Stimulated activated naive CD4-positive, alpha-beta T cell (primary cell): ENCODE results near the gene CARD9.
"Not testable (repeated sequence)": the region's sequence is repeated elsewhere in the genome, so short reads cannot be mapped to it uniquely, and the experiment has no call there.

Experiments
- DNase-seq, 6 experiments: peaks; one replicate each; lab custom pipeline; 2025; lab: John Stamatoyannopoulos, UW

The CARD9 gene

DNA sequence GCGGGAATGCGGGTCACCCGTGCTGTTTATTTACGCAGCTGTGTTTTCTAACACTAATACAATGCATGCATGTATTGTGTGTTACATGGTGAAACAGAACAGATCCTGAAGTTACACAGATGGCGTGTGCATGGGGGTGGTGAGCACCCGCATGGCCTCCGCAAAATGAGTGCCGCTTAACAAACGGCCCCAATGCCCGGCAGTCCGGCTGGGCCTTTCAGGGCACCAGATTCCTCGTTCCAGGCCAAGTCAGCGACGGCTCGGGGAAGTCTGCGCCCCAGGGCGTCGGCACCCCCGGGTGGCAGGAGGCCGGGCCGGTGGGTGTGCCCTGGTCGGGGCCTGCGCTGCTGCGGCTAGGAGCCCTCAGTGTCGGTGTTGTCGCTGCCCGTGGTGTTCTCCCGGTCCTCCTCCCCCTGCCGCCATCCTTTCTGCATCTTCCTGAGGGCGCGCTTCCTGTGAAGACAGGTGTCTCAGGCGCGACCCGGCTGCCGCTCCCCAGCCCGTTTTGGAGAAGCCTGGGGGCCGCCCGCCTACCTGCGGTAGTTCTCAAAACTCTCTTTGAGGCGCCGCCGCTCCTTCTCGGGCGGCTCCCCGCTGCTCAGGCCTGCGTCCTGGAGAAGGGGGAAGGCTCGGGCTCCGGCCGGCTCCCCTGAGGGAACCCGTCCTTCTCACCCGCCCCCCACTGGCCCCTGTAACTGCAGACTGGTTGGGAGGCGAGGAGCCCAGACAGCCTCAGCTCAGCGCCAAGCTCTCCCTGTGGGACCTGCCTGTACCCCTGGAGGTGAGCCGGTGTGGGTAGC is 9.3 kb downstream of the CARD9 start:
- DNase-seq, result peak in 1 of 6 experiments; percentile 10

GRCh38 chr9:136363106-136363948 is 10.1 kb downstream of the CARD9 start, which contains the start of gene DNLZ:
Gene DNLZ, minus strand, starts transcription at chr9:136363744. Its CDS starts 30 bp downstream, at chr9:136363714.
- peak; percentile 80 to 96 (median 90) for DNase-seq

DNA sequence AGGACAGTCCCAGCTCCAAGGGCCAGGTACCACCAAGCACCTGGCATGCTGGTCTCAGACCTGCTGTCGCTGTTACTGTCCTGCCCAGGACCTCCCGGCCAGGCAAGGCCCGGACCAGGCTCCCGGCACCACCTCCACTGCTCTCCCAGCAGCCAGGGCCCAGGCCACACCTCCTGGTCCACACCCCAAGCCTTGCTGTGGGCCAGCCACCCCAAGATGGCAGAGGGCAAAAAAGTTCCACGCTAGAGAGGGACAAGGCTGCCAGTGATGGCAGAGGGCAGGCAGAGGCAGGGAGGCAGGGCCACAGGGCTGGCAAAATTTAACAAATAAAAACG is 11.1 kb downstream of the CARD9 start:
- no peak for DNase-seq

DNA sequence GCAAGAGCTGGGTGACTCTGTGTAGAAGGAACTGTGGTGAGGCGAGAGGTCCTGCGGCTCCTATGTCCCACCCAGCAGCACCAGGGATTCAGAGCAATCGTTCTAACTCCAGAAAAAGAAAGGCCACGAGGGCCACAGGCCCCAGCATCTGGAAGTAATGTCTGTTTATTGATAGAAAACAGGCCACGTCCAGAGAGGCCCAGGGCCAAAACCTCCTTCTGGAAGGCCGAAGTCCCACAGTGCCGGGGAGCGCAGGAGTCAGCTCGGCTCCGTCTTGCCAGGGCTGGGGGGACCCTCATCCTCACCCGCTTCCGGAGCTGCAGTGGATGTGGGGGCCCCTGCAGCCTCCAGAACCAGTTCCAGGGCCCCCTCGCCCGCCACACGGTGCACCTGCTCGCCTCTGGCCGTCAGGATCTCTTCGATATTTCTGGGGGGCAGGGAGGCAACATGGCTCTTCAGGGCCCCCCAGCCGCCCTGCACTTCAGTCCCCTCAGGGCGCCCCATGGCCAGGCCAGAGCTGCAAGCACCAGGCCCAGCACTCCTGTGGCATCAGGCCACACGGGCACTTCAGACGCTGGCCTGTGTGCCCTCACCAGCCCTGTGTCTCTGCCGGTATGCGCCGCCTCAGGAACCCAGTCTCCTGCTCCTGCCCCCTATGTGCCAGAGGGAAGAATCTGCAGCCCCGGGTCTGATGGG is 11.6 kb downstream of the CARD9 start:
- DNase-seq, result no peak

DNA sequence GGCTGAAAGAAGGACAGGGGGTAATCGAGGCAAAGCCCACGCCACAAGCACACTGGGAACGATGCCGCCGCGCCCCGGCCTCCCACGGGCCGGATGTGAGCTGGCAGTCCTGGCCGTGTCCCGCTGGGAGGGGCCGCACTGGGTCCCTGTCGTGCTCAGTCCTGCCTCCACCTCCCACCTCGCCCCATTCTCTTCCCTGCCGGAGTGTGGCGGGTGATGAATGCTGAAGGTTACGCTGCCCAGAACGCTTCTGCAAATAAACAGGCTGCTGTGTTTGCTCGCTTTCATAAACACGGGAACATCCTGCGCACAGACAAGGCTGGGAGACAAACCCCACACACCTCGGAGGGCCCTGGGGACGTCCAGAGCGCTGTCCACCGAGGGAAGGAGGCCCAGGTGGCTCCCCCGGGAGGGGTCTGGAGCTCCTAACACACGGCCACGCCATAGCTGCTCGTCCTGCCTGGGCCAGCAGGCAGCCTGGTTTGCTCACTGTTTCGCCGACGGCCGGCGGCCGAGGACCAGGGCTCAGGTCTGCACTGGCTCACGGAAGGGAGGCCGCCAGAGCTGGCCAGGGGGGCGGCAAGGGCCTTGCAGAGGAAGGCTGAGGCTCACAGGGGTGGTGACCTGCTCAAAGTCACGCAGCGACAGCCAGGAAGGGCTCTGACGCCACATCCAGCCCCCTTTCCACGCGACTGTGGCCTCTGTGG is 12.3 kb downstream of the CARD9 start:
- no peak for DNase-seq

DNA sequence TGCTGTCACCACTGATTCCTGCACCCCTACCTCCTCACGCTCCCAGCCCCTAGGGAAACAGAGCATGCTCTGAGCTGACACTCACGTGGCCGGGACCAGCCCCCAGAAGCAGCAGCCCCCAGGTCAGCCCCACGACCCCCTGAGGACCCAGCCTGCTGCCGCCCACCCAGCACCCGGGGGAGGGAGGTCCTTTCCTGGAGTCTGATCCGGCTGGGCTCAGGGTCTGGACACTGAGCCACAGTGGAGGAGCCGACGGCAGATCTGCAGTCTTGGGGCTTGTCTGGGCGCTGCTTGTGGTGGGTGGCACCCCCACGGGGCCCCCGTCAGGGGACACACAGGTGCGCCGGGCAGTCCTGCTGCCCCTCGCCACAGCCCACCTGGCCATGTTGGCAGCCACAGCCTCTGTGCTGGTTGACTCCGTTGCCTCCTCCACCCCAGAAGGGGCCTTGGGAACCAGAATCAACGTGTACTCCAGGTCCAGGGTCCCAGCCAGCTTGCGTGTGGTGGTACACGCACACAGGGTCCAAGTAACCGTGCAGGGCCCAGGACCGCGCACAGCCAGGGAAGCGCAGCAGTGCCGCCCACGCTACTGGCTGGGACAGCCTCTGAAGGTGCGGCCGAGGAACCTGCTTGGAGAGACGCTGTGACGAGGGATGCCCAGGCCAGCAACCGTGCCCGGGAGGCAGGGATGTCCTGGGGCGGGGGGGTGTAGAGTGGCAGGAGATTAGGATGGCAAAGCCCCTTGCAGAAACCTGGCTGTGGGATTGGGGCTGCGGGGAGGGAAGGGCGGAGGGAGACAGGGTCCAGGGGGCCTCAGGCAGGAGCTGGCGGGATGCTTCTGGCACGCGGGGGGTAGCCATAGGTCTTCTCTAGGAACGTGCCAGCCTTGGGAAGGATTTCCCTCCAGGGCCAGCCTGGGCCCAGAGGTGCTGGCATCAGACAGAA is 13.4 kb downstream of the CARD9 start:
- no peak for DNase-seq

DNA sequence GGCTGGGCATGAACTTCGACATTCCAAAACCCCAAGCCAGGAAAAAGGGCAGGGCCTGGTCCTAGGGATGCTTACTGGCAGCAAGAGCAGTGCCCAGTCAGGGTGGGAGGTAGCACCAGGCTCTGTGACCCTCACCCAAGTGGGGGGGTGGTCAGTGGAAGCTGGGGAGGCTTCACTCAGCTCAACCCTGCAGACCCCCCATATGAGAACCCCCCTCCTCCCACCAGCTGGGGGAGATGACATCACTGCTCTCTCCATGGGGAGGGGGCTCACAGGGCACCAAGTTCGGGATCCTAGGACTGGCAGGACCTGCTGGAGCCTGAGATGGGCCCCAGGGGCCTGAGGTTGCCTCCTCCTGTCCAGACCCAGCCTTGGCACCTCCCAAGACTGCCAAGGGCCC is 14.6 kb downstream of the CARD9 start:
- no peak for DNase-seq

DNA sequence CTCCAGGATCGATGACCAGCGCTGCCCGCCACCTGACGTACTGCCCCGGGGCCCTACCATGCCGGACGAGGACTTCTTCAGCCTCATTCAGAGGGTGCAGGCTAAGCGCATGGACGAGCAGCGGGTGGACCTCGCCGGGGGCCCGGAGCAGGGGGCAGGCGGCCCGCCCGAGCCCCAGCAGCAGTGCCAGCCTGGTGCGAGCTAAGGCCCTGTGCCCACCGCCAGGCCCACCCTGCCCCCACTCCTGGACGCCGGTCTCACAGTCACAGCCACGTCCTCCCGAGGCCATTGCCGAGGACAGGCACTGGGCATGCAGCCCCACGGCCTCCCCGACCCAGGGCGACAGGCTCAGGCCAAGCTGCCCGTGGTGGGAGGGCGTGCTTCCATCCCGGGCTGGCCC is 15.5 kb downstream of the CARD9 start:
- DNase-seq, result no peak

- no peak for DNase-seq
Observed at GRCh38 chr9:136357202-136357725, 16.2 kb downstream of the CARD9 start.

DNA sequence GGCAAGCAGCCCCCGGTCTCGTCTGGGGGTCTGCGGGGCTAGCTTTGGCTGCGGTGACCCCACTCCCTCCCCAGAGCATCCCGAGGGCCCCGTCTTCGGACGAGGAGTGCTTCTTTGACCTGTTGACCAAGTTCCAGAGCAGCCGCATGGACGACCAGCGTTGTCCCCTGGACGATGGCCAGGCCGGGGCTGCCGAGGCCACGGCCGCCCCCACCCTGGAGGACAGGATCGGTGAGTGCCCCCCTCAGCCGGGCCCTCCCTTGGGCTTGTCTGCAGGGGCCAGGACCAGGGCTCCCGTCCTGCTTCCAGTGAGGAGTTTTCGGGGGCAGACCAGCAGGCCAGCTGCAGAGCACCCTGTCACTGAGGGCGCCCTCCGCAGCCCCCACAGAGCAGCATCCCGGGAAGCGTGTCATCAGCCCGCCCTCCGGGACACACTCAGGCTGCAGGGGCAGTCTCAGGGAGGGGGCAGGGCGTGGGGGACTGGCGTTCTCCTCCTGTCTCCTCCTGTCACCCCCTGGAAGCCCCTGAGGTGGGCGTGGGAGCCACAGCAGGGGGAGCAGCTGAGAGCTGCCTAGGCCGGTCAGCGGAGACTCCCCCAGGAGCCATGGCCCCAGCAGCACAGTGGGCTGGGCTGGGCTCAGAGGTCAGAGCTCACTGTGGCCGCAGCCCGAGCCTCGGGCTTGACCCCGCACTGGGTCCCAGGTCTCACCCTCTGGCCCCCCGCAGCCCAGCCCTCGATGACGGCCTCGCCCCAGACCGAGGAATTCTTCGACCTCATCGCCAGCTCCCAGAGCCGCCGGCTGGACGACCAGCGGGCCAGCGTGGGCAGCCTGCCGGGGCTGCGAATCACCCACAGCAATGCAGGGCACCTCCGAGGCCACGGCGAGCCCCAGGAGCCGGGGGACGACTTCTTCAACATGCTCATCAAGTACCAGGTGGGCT is 17.6 kb downstream of the CARD9 start:
- DNase-seq, result no peak

DNA sequence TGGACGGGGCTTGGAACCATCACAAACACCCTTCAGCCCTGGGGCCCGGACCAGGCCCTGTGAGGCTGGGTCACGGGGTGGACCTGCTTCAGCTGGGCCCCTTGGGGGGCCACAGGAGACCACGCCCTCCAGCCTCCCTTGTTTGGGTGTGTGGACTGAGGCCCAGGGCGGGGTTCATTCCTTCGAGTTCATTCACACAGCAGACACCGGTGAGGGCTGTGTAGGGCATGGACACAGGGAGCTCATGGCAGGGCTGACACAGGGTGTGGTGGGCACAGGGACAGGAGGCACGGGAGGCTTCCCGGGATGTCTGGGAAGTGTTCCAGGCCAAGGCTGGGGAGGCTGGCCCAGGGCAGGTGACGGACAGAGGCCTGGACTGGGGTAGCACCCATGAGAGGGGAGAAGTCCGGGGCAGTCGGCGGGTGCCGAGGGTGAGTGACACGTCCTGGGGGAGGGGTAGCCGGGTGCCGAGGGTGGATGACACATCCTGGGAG is 18.8 kb downstream of the CARD9 start:
- DNase-seq, result no peak

GRCh38 chr9:136353757-136354488 is 19.5 kb downstream of the CARD9 start:
- DNase-seq, result no peak

DNA sequence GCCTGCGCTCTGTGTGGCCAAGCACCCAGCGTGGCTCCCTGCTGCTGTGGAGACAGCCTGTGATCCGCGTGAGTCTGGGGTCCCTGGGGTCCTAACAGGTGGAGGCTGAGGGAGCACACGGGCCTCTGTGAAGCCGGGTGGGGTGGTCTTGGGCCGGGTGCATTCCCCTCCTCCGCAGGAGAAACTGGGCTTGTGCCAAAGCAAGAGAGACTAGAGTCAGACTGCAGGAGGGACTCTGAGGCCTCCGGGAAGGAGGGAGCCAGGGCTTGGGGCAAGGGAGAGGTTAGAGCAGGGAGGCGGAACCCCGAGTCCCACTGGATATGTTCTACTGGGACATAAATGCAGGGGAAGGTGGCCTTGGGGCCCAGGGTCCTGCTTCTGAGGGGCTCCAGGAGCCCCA is 20.4 kb downstream of the CARD9 start:
- DNase-seq, result no peak

GRCh38 chr9:136352682-136353081 is 20.8 kb downstream of the CARD9 start:
- no peak for DNase-seq

DNA sequence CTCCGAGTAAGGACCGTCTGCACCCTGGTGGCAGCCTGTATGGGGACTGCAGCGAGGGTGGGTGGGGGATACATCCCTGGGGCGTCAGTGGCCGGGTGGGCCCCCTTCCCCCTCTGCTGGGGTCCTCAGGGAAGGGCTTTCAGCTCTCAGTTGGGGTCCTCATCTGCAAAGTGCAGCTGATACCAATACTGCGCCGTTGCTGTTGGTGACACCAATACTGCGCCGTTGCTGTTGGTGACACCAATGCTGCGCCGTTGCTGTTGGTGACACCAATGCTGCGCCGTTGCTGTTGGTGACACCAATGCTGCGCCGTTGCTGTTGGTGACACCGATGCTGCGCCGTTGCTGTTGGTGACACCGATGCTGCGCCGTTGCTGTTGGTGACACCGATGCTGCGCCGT is 21.6 kb downstream of the CARD9 start:
- DNase-seq, result not testable (repeated sequence)

DNA sequence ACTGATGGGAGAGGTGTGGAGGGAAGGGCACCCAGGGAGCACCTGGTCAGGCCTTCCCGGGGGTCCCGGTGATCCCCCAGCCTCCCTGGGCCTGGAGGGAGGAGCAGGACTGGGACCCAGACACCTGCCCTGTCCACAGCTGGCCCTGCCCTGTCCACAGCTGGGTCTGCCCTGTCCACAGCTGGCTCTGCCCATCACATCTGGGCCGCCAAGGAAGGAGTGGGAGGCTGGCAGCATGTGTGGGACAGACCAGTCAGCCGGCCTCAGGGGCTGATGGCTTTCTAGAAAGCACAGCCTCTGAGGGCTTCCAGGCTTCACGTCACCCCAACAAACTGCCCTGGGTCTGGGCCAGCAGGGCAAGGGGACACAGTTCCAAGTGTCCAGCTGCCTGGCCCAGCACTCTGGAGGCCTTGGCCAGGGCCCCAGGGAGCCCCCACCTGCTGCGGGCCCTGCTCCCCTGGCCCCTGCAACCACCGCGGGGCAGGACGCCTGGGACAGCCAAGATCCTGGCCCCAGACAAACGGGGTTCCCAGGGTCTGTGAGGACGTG is 22.1 kb downstream of the CARD9 start:
- no peak for DNase-seq

- no peak for DNase-seq
Observed at GRCh38 chr9:136349546-136349945, 23.9 kb downstream of the CARD9 start.

GRCh38 chr9:136348691-136349090 is 24.8 kb downstream of the CARD9 start:
- DNase-seq, result no peak
